Endothelial cell of umbilical vein (primary cell): ENCODE measurements around the gene GRK5. TPM values are rescaled to one million over a fixed set of nuclear protein-coding genes. Genes with fewer than 3 reads are reported as not detected.

ENCODE experiments used
- BruUV-seq: library from RNA; stranded (reverse); fragments of 400-500 nt; replicated peaks from 2 replicates; lab custom pipeline; 2021; lab: Mats Ljungman, UMichigan
- CTCF ChIA-PET: fragments of 300-600, 350-600 bp; sonication (Branson Sonifier 250); formaldehyde crosslinking; loops from one replicate; lab custom pipeline; 2021; ENCODE audit warnings: antibody characterized with exemption, inconsistent platforms; lab: Charles Lee
- POLR2A ChIA-PET: fragments of 300-600, 350-600 bp; sonication (Branson Sonifier 250); formaldehyde crosslinking; loops from one replicate; lab custom pipeline; 2021; ENCODE audit warnings: antibody characterized with exemption, inconsistent platforms; lab: Charles Lee
- DNase-seq: peaks from one replicate; pipeline ENCODE4 v3.0.0-alpha.2; 2011; ENCODE audit warnings: low read depth, low spot score
- FAIRE-seq: peaks from 2 replicates; lab custom pipeline; 2011; peaks lifted over from hg19 to GRCh38; lab: Jason Lieb, UNC
- H2AFZ ChIP-seq: 2 replicates; pipeline ENCODE4 v1.6.0; 2012; ENCODE audit warnings: low read depth, low read length, control low read depth, inconsistent platforms
- H3K27ac ChIP-seq: 2 replicates; pipeline ENCODE4 v1.5.1; 2011; ENCODE audit warnings: low read depth, mild to moderate bottlenecking, control low read depth, low read length, moderate library complexity; ENCODE audit not compliant: insufficient read depth
- H3K27me3 ChIP-seq, 2 experiments: 2 replicates each; pipeline versions ENCODE4 v1.6.0 to v1.6.1; 2011; ENCODE audit warnings: low read length in 2 of 2, mixed read lengths in 1 of 2; ENCODE audit not compliant: control insufficient read depth in 2 of 2, insufficient read depth in 2 of 2
- H3K36me3 ChIP-seq, 2 experiments: 2 replicates in 1 of 2; 3 replicates in 1 of 2; pipeline ENCODE4 v1.5.1; 2011; ENCODE audit warnings: low read length in 2 of 2, mild to moderate bottlenecking in 1 of 2, moderate library complexity in 1 of 2; ENCODE audit not compliant: control insufficient read depth in 2 of 2, insufficient read depth in 2 of 2; ENCODE audit errors: extremely low read depth in 1 of 2
- H3K4me1 ChIP-seq: 3 replicates; pipeline ENCODE4 v1.5.1; 2011; ENCODE audit warnings: mild to moderate bottlenecking, low read length; ENCODE audit not compliant: control insufficient read depth, insufficient read depth; ENCODE audit errors: extremely low read depth
- H3K4me2 ChIP-seq: 2 replicates; pipeline ENCODE4 v1.6.1; 2011; ENCODE audit warnings: low read length, control low read depth, mixed read lengths; ENCODE audit not compliant: insufficient read depth
- H3K4me3 ChIP-seq, 3 experiments: fragments of 200-600 bp in 1 of 3; sonication (generic), shearing (Covaris generic) in 1 of 3; replicated peaks in 1 of 3; 2 replicates each; pipeline ENCODE4 v1.5.1; 2011 to 2016; ENCODE audit warnings: control low read depth in 3 of 3, low read length in 3 of 3, mild to moderate bottlenecking in 2 of 3, inconsistent platforms in 1 of 3, low read depth in 1 of 3, moderate library complexity in 1 of 3; ENCODE audit not compliant: insufficient read depth in 1 of 3
- H3K79me2 ChIP-seq: 2 replicates; pipeline ENCODE4 v1.6.0; 2012; ENCODE audit warnings: low read length, inconsistent platforms; ENCODE audit not compliant: control insufficient read depth, insufficient read depth
- H3K9ac ChIP-seq: replicated peaks from 2 replicates; pipeline ENCODE3; 2011; ENCODE audit warnings: low read length, control low read depth; ENCODE audit not compliant: insufficient read depth; ENCODE audit errors: extremely low read depth
- H3K9me1 ChIP-seq: replicated peaks from 3 replicates; pipeline ENCODE4 v1.6.0; 2011; ENCODE audit warnings: mild to moderate bottlenecking, low read length; ENCODE audit not compliant: control insufficient read depth, insufficient read depth; ENCODE audit errors: extremely low read depth
- H3K9me3 ChIP-seq: replicated peaks from 2 replicates; pipeline ENCODE4 v1.5.1; 2012; ENCODE audit warnings: low read length, inconsistent platforms; ENCODE audit not compliant: control insufficient read depth, insufficient read depth
- H4K20me1 ChIP-seq: replicated peaks from 2 replicates; pipeline ENCODE3; 2011; ENCODE audit warnings: mild to moderate bottlenecking, low read length; ENCODE audit not compliant: control insufficient read depth, insufficient read depth; ENCODE audit errors: extremely low read depth
- CTCF ChIP-seq, 2 donors: IDR thresholded peaks; 1 replicate in 1 of 2; 2 replicates in 1 of 2; pipeline ENCODE4 v1.5.1; 2011; ENCODE audit warnings: low read length in 2 of 2, mild to moderate bottlenecking in 2 of 2, moderate library complexity in 2 of 2, control low read depth in 1 of 2, inconsistent platforms in 1 of 2, low read depth in 1 of 2; ENCODE audit not compliant: insufficient read depth in 1 of 2; ENCODE audit errors: extremely low read depth in 1 of 2
- EZH2 ChIP-seq: IDR thresholded peaks from 2 replicates; pipeline ENCODE4 v1.6.1; 2012; ENCODE audit warnings: borderline replicate concordance, low read depth, mild to moderate bottlenecking, moderate library complexity, low read length, inconsistent platforms; ENCODE audit not compliant: severe bottlenecking
- FOS ChIP-seq: IDR thresholded peaks from 2 replicates; pipeline ENCODE4 v1.6.1; 2011; ENCODE audit warnings: mild to moderate bottlenecking, low read length, moderate library complexity, borderline replicate concordance; ENCODE audit not compliant: insufficient read depth
- GATA2 ChIP-seq: IDR thresholded peaks from 2 replicates; pipeline ENCODE4 v1.7.0; 2011; ENCODE audit warnings: low read depth, mild to moderate bottlenecking, moderate library complexity, mixed read lengths, low read length; ENCODE audit not compliant: insufficient read length, insufficient read depth
- JUN ChIP-seq: IDR thresholded peaks from 2 replicates; pipeline ENCODE4 v1.6.1; 2011; ENCODE audit warnings: borderline replicate concordance, low read depth; ENCODE audit not compliant: insufficient read length, insufficient read depth
- MAX ChIP-seq: IDR thresholded peaks from 2 replicates; pipeline ENCODE4 v1.6.1; 2011; ENCODE audit not compliant: insufficient read depth, insufficient read length
- MYC ChIP-seq: IDR thresholded peaks from one replicate; pipeline ENCODE4 v1.6.1; 2011; ENCODE audit warnings: mild to moderate bottlenecking, low read depth, low read length
- POLR2A ChIP-seq: IDR thresholded peaks from 2 replicates; pipeline ENCODE4 v1.6.1; 2012; ENCODE audit warnings: low read depth, mild to moderate bottlenecking, control low read depth, low read length
- POLR2AphosphoS5 ChIP-seq: IDR thresholded peaks from 2 replicates; pipeline ENCODE4 v1.6.1; 2012; ENCODE audit warnings: low read depth, mild to moderate bottlenecking, control low read depth, low read length, moderate library complexity; ENCODE audit not compliant: insufficient read depth
- dilution Hi-C: fragments of 300-500 bp; cut with MboI; formaldehyde crosslinking; loops from one replicate; pipeline ENCODE4 v1.15.0; 2019; ENCODE audit warnings: low sequenced_read_pairs; ENCODE audit not compliant: extremely low pct_ligation_motif_present
- intact Hi-C: fragments of 100-400 bp; cut with micrococcal nuclease; formaldehyde crosslinking; loops from one replicate; pipeline ENCODE4 v1.10.0; 2022
- polyA plus RNA-seq, 4 experiments: library from polyadenylated mRNA; depleted of rRNA in 3 of 4; stranded (reverse) in 3 of 4; unstranded in 1 of 4; fragments of >200 nt; gene quantifications; 2 replicates each; pipeline versions ENCODE4 v1.2.1 to v1.2.3, GENCODE V29; 2011 to 2012; ENCODE audit warnings: missing spikeins in 1 of 4
- total RNA-seq: library from RNA; stranded (reverse); gene quantifications from 2 replicates; pipeline ENCODE4 v1.2.3, GENCODE V29; 2021

The GRK5 gene
- total and polyA plus RNA-seq, 2 donors (not counting 3 experiments of a cell fraction or from before 2014, with no cell fraction given): 13.1 to 29.5 TPM

- no peak for FAIRE-seq
- Histone ChIP-seq H3K4me1 (peaks cover 34% of the 10 kb centered on the region), H3K9me1 (no peaks in the 10 kb centered on the region), H4K20me1 (no peaks in the 10 kb centered on the region), H2AFZ (no peak overlapping the region), H3K9me3 (no peaks in the 10 kb centered on the region), H3K36me3 (no peaks in the 10 kb centered on the region), H3K4me2 (no peak overlapping the region), H3K27me3 (no peaks in the 10 kb centered on the region), H3K4me3 (no peak overlapping the region), H3K9ac (no peak overlapping the region), H3K79me2 (no peaks in the 10 kb centered on the region), H3K27ac (no peak overlapping the region)
- dilution Hi-C loops: no loop called here
- intact Hi-C loops: loop anchor here (5.0 kb wide), 1 partner anchor 161 kb away; no protein-coding TSS in a partner anchor
- no peak for TF ChIP-seq MAX
- no peak for TF ChIP-seq MYC
- no peak for TF ChIP-seq POLR2A
- no peak for TF ChIP-seq GATA2
- no peak for TF ChIP-seq JUN
- no peak for TF ChIP-seq CTCF (IDR thresholded peaks at IDR 0.05; ENCODE audit: extremely low read depth in 1 of 2, insufficient read depth in 1 of 2, low read depth in 1 of 2, low read length in 2 of 2)
- no peak for TF ChIP-seq EZH2
- TF ChIP-seq POLR2AphosphoS5: no peak
- no peak for TF ChIP-seq FOS
- BruUV-seq: no TSS peak
- DNase-seq: no peak
- ChIA-PET CTCF (interaction anchor here (2.5 kb wide), 1 partner anchor 206 kb away, joined by 15 read pairs; the partner anchor contains the start of gene GRK5), POLR2A (no interaction called here)
These were observed 205.7 kb downstream of the GRK5 start for GRCh38 chr10:119413093-119413453.
